HG02943 (cell line): ENCODE measurements around the gene MRPL39.
"Not testable (repeated sequence)": the region's sequence is repeated elsewhere in the genome, so short reads cannot be mapped to it uniquely, and the experiment has no call there.

Source experiments
- ATAC-seq: cut with Tn5 transposase; IDR thresholded peaks from one replicate; pipeline ENCODE4 v1.9.1; 2021; ENCODE audit warnings: mild to moderate bottlenecking, low read depth, moderate library complexity; ENCODE audit not compliant: unreplicated experiment

Gene MRPL39

GRCh38 chr21:25607151-25608043 lies at the start of gene MRPL39:
MRPL39 (minus strand) TSS chr21:25607481; CDS start chr21:25607475, 6 bp downstream.
- peak; percentile 94 for ATAC-seq

GRCh38 chr21:25656412-25656811 lies 49.1 kb upstream of the MRPL39 start:
- no peak for ATAC-seq

GRCh38 chr21:25649146-25649545 lies 41.9 kb upstream of the MRPL39 start:
- ATAC-seq, result no peak

GRCh38 chr21:25647647-25648046 lies 40.4 kb upstream of the MRPL39 start:
- no peak for ATAC-seq

- ATAC-seq, result no peak
These were observed 39.2 kb upstream of the MRPL39 start for GRCh38 chr21:25646474-25646873.

- no peak for ATAC-seq
These were observed 36.2 kb upstream of the MRPL39 start for GRCh38 chr21:25643486-25643885.

GRCh38 chr21:25640943-25641292 lies 33.6 kb upstream of the MRPL39 start:
- no peak for ATAC-seq

- peak; percentile 30 for ATAC-seq
These were observed 33.1 kb upstream of the MRPL39 start for GRCh38 chr21:25640202-25640942.

GRCh38 chr21:25639551-25640201 lies 32.4 kb upstream of the MRPL39 start:
- peak; percentile 62 for ATAC-seq

GRCh38 chr21:25638660-25639550 lies 31.6 kb upstream of the MRPL39 start, which contains the start of gene JAM2:
JAM2 (plus strand) TSS chr21:25639258; CDS start chr21:25639822, 564 bp downstream.
- peak; percentile 61 for ATAC-seq

GRCh38 chr21:25637851-25638659 lies 30.8 kb upstream of the MRPL39 start:
- ATAC-seq, result no peak

GRCh38 chr21:25636727-25637126 lies 29.4 kb upstream of the MRPL39 start:
- ATAC-seq, result no peak

GRCh38 chr21:25635310-25635709 lies 28.0 kb upstream of the MRPL39 start:
- no peak for ATAC-seq

GRCh38 chr21:25632296-25632695 lies 25.0 kb upstream of the MRPL39 start:
- ATAC-seq, result no peak

- ATAC-seq, result no peak
These were observed 19.5 kb upstream of the MRPL39 start for GRCh38 chr21:25626757-25627156.

- not testable (repeated sequence) for ATAC-seq
These were observed 18.7 kb upstream of the MRPL39 start for GRCh38 chr21:25625776-25626555.

- ATAC-seq, result no peak
These were observed 17.8 kb upstream of the MRPL39 start for GRCh38 chr21:25625036-25625435.

- no peak for ATAC-seq
These were observed 17.2 kb upstream of the MRPL39 start for GRCh38 chr21:25624511-25624910.
